Lower lobe of right lung (tissue), 2 donors: ENCODE data around the gene LUZP1. TPM values are rescaled to one million over a fixed set of nuclear protein-coding genes. Genes with fewer than 3 reads are reported as not detected.

Source experiments
- ATAC-seq, 2 donors: fragments of 200-7000 bp; cut with Tn5 transposase; one replicate each; pipeline ENCODE4 v1.9.1; 2020 to 2022; ENCODE audit warnings: mild to moderate bottlenecking in 2 of 2, moderate library complexity in 2 of 2
- DNase-seq: peaks from one replicate; pipeline ENCODE4 v3.0.0-alpha.2; 2020
- H3K27ac ChIP-seq: fragments of 200-600 bp; one replicate; pipeline ENCODE4 v1.8.0; 2022
- H3K27me3 ChIP-seq: fragments of 200-600 bp; one replicate; pipeline ENCODE4 v1.8.0; 2022; ENCODE audit warnings: low read depth
- H3K36me3 ChIP-seq: fragments of 200-600 bp; one replicate; pipeline ENCODE4 v1.8.0; 2022; ENCODE audit warnings: mild to moderate bottlenecking
- H3K4me1 ChIP-seq: fragments of 200-600 bp; one replicate; pipeline ENCODE4 v1.8.0; 2022
- H3K4me3 ChIP-seq: fragments of 200-600 bp; one replicate; pipeline ENCODE4 v1.8.0; 2022; ENCODE audit warnings: mild to moderate bottlenecking
- H3K9me3 ChIP-seq: fragments of 200-600 bp; one replicate; pipeline ENCODE4 v1.8.0; 2022
- CTCF ChIP-seq: fragments of 200-600 bp; IDR thresholded peaks from one replicate; pipeline ENCODE4 v1.8.0; 2022; ENCODE audit warnings: antibody characterized with exemption, mild to moderate bottlenecking
- intact Hi-C: fragments of 100-400 bp; cut with DNase I; formaldehyde crosslinking; loops from one replicate; pipeline ENCODE4 v1.11.0; 2022
- microRNA-seq: library from miRNA; unstranded; fragments of <30 nt; microRNA quantifications from one replicate; pipeline ENCODE4 v1.2.0, GENCODE V29; 2020; ENCODE audit warnings: borderline number of aligned reads
- total RNA-seq: library from RNA; stranded (reverse); fragmentation: NEBNext Ultra II Directional; extraction: Animal tissue kit (Norgen Biotek cat#: 25700); gene quantifications from one replicate; pipeline ENCODE4 v1.2.1, GENCODE V29; 2021
- donor health status: DM: no; HTN: yes; CAD: no; lungs with severe emphysema.

LUZP1 gene
- total RNA-seq, 1 donor from 2014 or later, result 32.5 TPM

- DNase-seq (no peak), ATAC-seq (no peak)
- H3K4me3 ChIP-seq, result no peak overlapping the region
- no peaks in the 10 kb centered on the region for H3K27me3 ChIP-seq
- TF ChIP-seq CTCF, result no peak
- H3K36me3 ChIP-seq, result no peaks in the 10 kb centered on the region
- H3K9me3 ChIP-seq, result no peaks in the 10 kb centered on the region
- intact Hi-C loops, result no loop called here
- H3K4me1 ChIP-seq, result no peaks in the 10 kb centered on the region
- no peak overlapping the region for H3K27ac ChIP-seq
Observed at GRCh38 chr1:23044035-23044434, 124.6 kb downstream of the LUZP1 start.

DNA sequence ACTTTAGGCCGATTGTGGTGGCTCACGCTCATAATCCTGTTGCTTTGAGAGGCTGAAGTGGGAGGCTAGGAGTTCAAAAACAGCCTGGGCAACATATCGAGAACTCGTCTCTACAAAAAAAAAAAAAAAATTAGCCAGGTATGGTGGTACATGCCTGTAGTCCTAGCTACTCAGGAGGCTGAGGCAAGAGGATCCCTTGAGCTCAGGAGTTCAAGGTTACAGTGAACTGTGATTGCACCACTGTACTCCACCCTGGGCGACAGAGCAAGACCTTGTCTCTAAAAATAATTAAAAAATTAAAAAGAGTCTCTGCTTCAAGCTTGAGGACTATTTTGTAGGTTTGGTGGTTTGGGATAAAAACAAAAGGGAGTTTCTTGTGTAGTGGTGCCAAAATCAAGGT lies 128.1 kb downstream of the LUZP1 start:
- H3K36me3 ChIP-seq, result no peaks in the 10 kb centered on the region
- no peak overlapping the region for H3K4me3 ChIP-seq
- no peak overlapping the region for H3K27ac ChIP-seq
- no peak for TF ChIP-seq CTCF
- ATAC-seq (no peak), DNase-seq (no peak)
- intact Hi-C loops, result no loop called here
- H3K9me3 ChIP-seq, result no peaks in the 10 kb centered on the region
- H3K4me1 ChIP-seq, result no peaks in the 10 kb centered on the region
- H3K27me3 ChIP-seq, result no peaks in the 10 kb centered on the region

- H3K27me3 ChIP-seq, result no peaks in the 10 kb centered on the region
- H3K36me3 ChIP-seq, result no peaks in the 10 kb centered on the region
- TF ChIP-seq CTCF, result no peak
- intact Hi-C loops, result no loop called here
- no peak for ATAC-seq
- H3K27ac ChIP-seq, result no peak overlapping the region
- DNase-seq, result no peak
- H3K4me3 ChIP-seq, result no peak overlapping the region
- H3K9me3 ChIP-seq, result no peaks in the 10 kb centered on the region
- H3K4me1 ChIP-seq, result no peaks in the 10 kb centered on the region
Observed at GRCh38 chr1:23039308-23039826, 129.3 kb downstream of the LUZP1 start.

- TF ChIP-seq CTCF, result no peak
- intact Hi-C loops, result no loop called here
- no peaks in the 10 kb centered on the region for H3K36me3 ChIP-seq
- no peak for DNase-seq
- no peaks in the 10 kb centered on the region for H3K4me1 ChIP-seq
- no peak overlapping the region for H3K27ac ChIP-seq
- ATAC-seq, result no peak
- no peaks in the 10 kb centered on the region for H3K27me3 ChIP-seq
- no peaks in the 10 kb centered on the region for H3K9me3 ChIP-seq
- H3K4me3 ChIP-seq, result no peak overlapping the region
Observed at GRCh38 chr1:23037081-23037740, 131.4 kb downstream of the LUZP1 start.

- DNase-seq (no peak), ATAC-seq (no peak)
- intact Hi-C loops, result no loop called here
- Histone ChIP-seq H3K4me3 (no peak overlapping the region), H3K4me1 (no peaks in the 10 kb centered on the region), H3K27me3 (no peaks in the 10 kb centered on the region), H3K9me3 (no peaks in the 10 kb centered on the region), H3K27ac (no peak overlapping the region), H3K36me3 (no peaks in the 10 kb centered on the region)
- no peak for TF ChIP-seq CTCF
Observed at GRCh38 chr1:23035823-23036452, 132.7 kb downstream of the LUZP1 start.

Small RNA genes lying within 50 kb of the gene (microRNA-seq; reads per million reads assigned to microRNA genes)
- not detected for gene MIR3115
- not detected for gene MIR4419A

Other genes starting within 250 kb of the LUZP1 start
- not detected for gene LACTBL1, start 196.0 kb downstream of the LUZP1 start, total RNA-seq
- gene TEX46, start 153.0 kb downstream of the LUZP1 start, total RNA-seq, result not detected
- 38.6 TPM for gene KDM1A, start 149.4 kb downstream of the LUZP1 start, total RNA-seq
- 1.1 TPM for gene HTR1D, start 48.6 kb upstream of the LUZP1 start, total RNA-seq
- gene HNRNPR, start 175.4 kb upstream of the LUZP1 start, total RNA-seq, result 84.9 TPM
- gene ZNF436, start 201.0 kb upstream of the LUZP1 start, total RNA-seq, result 11.6 TPM